Renal pelvis (tissue), 12 donors: ENCODE measurements around the gene MRPL57. TPM values are rescaled to one million over a fixed set of nuclear protein-coding genes. Genes with fewer than 3 reads are reported as not detected.
A peak's percentile ranks its signal among the peaks of the same experiment; 100 is the strongest.
"Not testable (repeated sequence)": the region's sequence is repeated elsewhere in the genome, so short reads cannot be mapped to it uniquely, and the experiment has no call there.

Source experiments
- DNase-seq: peaks from one replicate; pipeline ENCODE4 v3.0.0-alpha.2; 2013
- long read RNA-seq, 16 experiments: transcript quantifications; one replicate each; lab custom pipeline, GENCODE V29; 2026
- polyA plus RNA-seq, 3 donors: library from polyadenylated mRNA; unstranded; fragments of 120-200 nt; gene quantifications; one replicate each; pipeline ENCODE4 v1.2.1, GENCODE V29; 2013; ENCODE audit not compliant: insufficient read length in 3 of 3

The MRPL57 gene
- 10 to 100 TPM; 25.2 to 27.2 (median 26.2) TPM for polyA plus RNA-seq
- long read RNA-seq, donor 1, transcript MRPL57-201 (2 exons, 2,246 nt): major isoform, 61 of 83 reads
- long read RNA-seq, donor 1, partial matches to known transcripts: 0 of 83 reads
- long read RNA-seq, donor 1, other reads (novel, unspliced or antisense): 22 of 83 reads
- long read RNA-seq, donor 2, transcript MRPL57-201 (2 exons, 2,246 nt): major isoform, 76 of 91 reads
- long read RNA-seq, donor 2, partial matches to known transcripts: 0 of 91 reads
- long read RNA-seq, donor 2, other reads (novel, unspliced or antisense): 15 of 91 reads
- long read RNA-seq, donor 3, transcript MRPL57-201 (2 exons, 2,246 nt): major isoform, 60 of 78 reads
- long read RNA-seq, donor 3, partial matches to known transcripts: 0 of 78 reads
- long read RNA-seq, donor 3, other reads (novel, unspliced or antisense): 18 of 78 reads
- long read RNA-seq, donor 4, transcript MRPL57-201 (2 exons, 2,246 nt): major isoform, 75 of 93 reads
- long read RNA-seq, donor 4, partial matches to known transcripts: 0 of 93 reads
- long read RNA-seq, donor 4, other reads (novel, unspliced or antisense): 18 of 93 reads
- long read RNA-seq, donor 5, transcript MRPL57-201 (2 exons, 2,246 nt): major isoform, 51 of 74 reads
- long read RNA-seq, donor 5, partial matches to known transcripts: 14 of 74 reads
- long read RNA-seq, donor 5, other reads (novel, unspliced or antisense): 9 of 74 reads
- long read RNA-seq, donor 6, transcript MRPL57-201 (2 exons, 2,246 nt): major isoform, 69 of 89 reads
- long read RNA-seq, donor 6, partial matches to known transcripts: 0 of 89 reads
- long read RNA-seq, donor 6, other reads (novel, unspliced or antisense): 20 of 89 reads
- long read RNA-seq, donor 7, transcript MRPL57-201 (2 exons, 2,246 nt): major isoform, 88 of 104 reads
- long read RNA-seq, donor 7, partial matches to known transcripts: 0 of 104 reads
- long read RNA-seq, donor 7, other reads (novel, unspliced or antisense): 16 of 104 reads
- long read RNA-seq, donor 8, transcript MRPL57-201 (2 exons, 2,246 nt): major isoform, 18 of 35 reads
- long read RNA-seq, donor 8, partial matches to known transcripts: 7 of 35 reads
- long read RNA-seq, donor 8, other reads (novel, unspliced or antisense): 10 of 35 reads
- long read RNA-seq, donor 9, transcript MRPL57-201 (2 exons, 2,246 nt): major isoform, 72 of 88 reads
- long read RNA-seq, donor 9, partial matches to known transcripts: 0 of 88 reads
- long read RNA-seq, donor 9, other reads (novel, unspliced or antisense): 16 of 88 reads
- long read RNA-seq, donor 10, transcript MRPL57-201 (2 exons, 2,246 nt): major isoform, 55 of 98 reads
- long read RNA-seq, donor 10, partial matches to known transcripts: 22 of 98 reads
- long read RNA-seq, donor 10, other reads (novel, unspliced or antisense): 21 of 98 reads
- long read RNA-seq, donor 11, transcript MRPL57-201 (2 exons, 2,246 nt): major isoform, 64 of 75 reads
- long read RNA-seq, donor 11, partial matches to known transcripts: 0 of 75 reads
- long read RNA-seq, donor 11, other reads (novel, unspliced or antisense): 11 of 75 reads
- long read RNA-seq, donor 12, transcript MRPL57-201 (2 exons, 2,246 nt): major isoform, 92 of 125 reads
- long read RNA-seq, donor 12, partial matches to known transcripts: 0 of 125 reads
- long read RNA-seq, donor 12, other reads (novel, unspliced or antisense): 33 of 125 reads
- long read RNA-seq, donor 13, transcript MRPL57-201 (2 exons, 2,246 nt): major isoform, 41 of 47 reads
- long read RNA-seq, donor 13, partial matches to known transcripts: 0 of 47 reads
- long read RNA-seq, donor 13, other reads (novel, unspliced or antisense): 6 of 47 reads
- long read RNA-seq, donor 14: 0 reads
- long read RNA-seq, donor 15, transcript MRPL57-201 (2 exons, 2,246 nt): major isoform, 98 of 136 reads
- long read RNA-seq, donor 15, partial matches to known transcripts: 0 of 136 reads
- long read RNA-seq, donor 15, other reads (novel, unspliced or antisense): 38 of 136 reads
- long read RNA-seq, donor 16, transcript MRPL57-201 (2 exons, 2,246 nt): major isoform, 87 of 109 reads
- long read RNA-seq, donor 16, partial matches to known transcripts: 0 of 109 reads
- long read RNA-seq, donor 16, other reads (novel, unspliced or antisense): 22 of 109 reads

GRCh38 chr13:21176215-21176981, at the start of gene MRPL57, which contains the start of gene SKA3:
MRPL57 (plus strand) TSS chr13:21176658; CDS start chr13:21176917, 259 bp downstream.
SKA3 (minus strand) TSS chr13:21176552; CDS start chr13:21176477, 75 bp downstream.
- DNase-seq: peak; percentile 93

- no peak for DNase-seq
Measured at GRCh38 chr13:21130116-21130515, 46.3 kb upstream of the MRPL57 start.

- no peak for DNase-seq
Measured at GRCh38 chr13:21133077-21133476, 43.4 kb upstream of the MRPL57 start.

DNA sequence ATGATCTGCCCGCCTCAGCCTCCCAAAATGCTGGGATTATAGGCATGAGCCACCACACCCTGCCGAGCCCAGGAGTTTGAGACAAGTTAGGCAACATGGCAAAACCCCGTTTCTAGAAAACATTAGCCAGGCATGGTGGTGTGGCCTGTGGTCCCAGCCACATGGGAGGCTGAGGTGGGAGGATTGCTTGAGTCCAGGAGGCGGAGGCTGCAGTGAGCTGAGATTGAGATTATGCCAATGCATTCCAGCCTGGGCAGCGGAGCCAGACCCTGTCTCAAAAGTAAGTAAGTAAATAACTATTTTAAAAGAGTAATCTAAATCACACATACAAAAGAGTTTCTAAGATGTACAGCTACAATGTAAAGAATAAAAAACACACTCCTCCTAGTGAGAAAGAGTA, 42.0 kb upstream of the MRPL57 start:
- no peak for DNase-seq

DNA sequence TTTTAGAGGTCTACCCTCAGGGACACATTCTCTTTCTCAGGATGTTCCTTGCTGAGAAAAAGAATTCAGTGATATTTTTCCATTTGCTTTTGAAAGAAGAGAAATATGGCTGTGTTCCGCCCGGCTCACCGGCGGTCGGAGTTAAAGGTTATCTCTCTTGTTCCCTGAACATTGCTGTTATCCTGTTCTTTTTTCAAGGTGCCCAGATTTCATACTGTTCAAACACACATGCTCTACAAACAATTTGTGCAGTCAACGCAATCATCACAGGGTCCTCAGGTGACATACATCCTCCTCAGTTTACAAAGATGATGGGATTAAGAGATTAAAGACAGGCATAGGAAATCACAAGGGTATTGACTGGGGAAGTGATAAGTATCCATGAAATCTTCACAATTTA, 40.6 kb upstream of the MRPL57 start:
- DNase-seq: not testable (repeated sequence)

GRCh38 chr13:21137696-21138095, 38.8 kb upstream of the MRPL57 start:
- no peak for DNase-seq

- no peak for DNase-seq
Measured at GRCh38 chr13:21138561-21138960, 37.9 kb upstream of the MRPL57 start.

- DNase-seq: no peak
Measured at GRCh38 chr13:21139374-21139773, 37.1 kb upstream of the MRPL57 start.

GRCh38 chr13:21142766-21143165, 33.7 kb upstream of the MRPL57 start:
- DNase-seq: no peak

DNA sequence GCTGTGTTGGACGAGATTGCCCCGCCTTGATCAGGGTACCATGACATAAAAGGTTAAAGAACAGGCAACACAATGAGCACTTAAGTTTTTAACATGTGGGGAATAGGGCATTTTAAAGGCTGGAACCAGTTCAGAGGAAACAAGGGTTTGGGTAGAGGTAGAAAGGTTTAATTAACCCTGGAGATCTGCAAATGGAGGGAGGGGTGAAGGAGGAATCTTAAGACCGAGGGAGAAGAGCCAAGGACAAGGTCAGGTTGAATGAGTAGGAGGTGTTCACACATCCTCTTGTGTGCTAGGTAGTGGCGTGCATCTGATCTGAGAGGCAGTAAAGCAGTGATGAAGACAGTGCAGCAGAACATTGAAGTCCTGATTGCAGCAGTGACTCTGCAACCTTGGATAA, 28.6 kb upstream of the MRPL57 start:
- DNase-seq: no peak

- no peak for DNase-seq
Measured at GRCh38 chr13:21148557-21149258, 27.8 kb upstream of the MRPL57 start.

GRCh38 chr13:21149568-21149967, 26.9 kb upstream of the MRPL57 start:
- no peak for DNase-seq

GRCh38 chr13:21150013-21150412, 26.4 kb upstream of the MRPL57 start:
- no peak for DNase-seq

- no peak for DNase-seq
Measured at GRCh38 chr13:21152251-21152899, 24.1 kb upstream of the MRPL57 start.

GRCh38 chr13:21164631-21165030, 11.8 kb upstream of the MRPL57 start:
- DNase-seq: no peak

DNA sequence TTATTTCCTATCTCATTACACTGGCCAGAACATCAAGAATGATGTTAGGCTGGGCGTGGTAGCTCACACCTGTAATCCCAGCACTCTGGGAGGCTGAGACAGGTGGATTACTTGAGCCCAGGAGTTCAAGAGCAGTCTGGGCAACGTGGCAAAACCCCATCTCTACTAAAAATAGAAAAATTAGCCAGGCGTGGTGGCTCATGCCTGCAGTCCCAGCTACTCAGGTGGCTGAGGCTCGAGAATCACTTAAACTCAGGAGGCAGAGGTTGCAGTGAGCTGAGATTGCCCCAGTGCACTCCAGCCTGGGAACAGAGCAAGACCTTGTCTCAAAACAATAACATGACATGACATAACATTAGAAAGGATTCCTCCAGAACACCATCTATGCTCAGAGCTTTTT, 10.9 kb upstream of the MRPL57 start:
- DNase-seq: not testable (repeated sequence)

DNA sequence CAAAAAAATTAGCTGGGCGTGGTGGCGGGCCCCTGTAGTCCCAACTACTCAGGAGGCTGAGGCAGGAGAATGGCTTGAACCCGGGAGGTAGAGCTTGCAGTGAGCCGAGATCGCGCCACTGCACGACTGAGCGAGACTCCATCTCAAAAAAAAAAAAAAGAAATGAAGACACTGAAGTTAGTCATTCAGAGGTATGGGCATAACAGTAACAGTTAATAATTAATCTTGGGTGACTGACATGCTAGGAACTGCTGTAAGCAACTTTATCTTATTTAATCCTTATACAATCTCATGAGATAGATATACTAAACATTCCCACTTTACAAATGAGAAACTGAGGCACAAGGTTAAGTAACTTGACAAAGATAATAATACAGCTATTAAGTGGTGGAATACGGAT, 5.0 kb upstream of the MRPL57 start:
- no peak for DNase-seq

- DNase-seq: not testable (repeated sequence)
Measured at GRCh38 chr13:21173767-21174166, 2.7 kb upstream of the MRPL57 start.
